ENCODE data around the gene USP11.

USP11 gene

DNA sequence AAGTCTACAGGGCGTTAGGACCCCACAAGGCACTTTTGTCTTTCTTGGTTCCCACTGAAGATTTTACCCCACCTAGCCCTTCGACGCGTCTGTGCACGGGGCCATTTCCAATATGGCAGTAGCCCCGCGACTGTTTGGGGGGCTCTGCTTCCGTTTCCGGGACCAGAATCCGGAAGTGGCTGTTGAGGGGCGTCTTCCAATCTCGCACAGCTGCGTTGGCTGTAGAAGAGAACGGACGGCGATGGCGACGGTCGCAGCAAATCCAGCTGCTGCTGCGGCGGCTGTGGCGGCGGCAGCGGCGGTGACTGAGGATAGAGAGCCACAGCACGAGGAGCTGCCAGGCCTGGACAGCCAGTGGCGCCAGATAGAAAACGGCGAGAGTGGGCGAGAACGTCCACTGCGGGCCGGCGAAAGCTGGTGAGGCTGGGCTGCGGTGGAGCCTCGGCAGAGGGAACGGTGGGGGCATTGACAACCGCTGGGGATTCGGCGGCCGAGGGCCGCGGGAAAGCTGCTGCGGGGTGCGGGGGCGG, at the start of gene USP11:
USP11 (plus strand) TSS at position 207 of the 530 bp plus-strand sequence; CDS start at position 242, 35 bp downstream.
- peak; percentile 46 for DNase-seq (ENCODE audit: insufficient read length, low spot score)
- no peak for FAIRE-seq

- FAIRE-seq (no peak), DNase-seq (ENCODE audit: insufficient read length, low spot score) (no peak)
These were observed 48.3 kb upstream of the USP11 start for GRCh38 chrX:47184486-47184885.

DNA sequence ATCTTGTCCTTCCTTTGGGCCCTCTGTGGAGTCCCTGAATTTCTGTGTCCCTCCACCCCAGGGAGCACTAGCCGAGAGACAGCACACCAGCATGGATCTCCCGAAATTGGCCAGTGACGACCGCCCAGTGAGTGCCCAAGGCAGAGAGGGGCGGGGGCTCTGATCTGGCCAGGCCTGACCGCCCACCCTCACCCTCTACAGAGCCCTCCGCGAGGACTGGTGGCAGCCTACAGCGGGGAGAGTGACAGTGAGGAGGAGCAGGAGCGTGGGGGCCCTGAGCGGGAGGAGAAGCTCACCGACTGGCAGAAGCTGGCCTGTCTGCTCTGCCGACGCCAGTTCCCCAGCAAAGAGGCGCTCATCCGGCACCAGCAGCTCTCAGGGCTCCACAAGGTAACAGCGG, 47.6 kb upstream of the USP11 start:
- no peak for FAIRE-seq
- DNase-seq (ENCODE audit: insufficient read length, low spot score), result no peak

DNA sequence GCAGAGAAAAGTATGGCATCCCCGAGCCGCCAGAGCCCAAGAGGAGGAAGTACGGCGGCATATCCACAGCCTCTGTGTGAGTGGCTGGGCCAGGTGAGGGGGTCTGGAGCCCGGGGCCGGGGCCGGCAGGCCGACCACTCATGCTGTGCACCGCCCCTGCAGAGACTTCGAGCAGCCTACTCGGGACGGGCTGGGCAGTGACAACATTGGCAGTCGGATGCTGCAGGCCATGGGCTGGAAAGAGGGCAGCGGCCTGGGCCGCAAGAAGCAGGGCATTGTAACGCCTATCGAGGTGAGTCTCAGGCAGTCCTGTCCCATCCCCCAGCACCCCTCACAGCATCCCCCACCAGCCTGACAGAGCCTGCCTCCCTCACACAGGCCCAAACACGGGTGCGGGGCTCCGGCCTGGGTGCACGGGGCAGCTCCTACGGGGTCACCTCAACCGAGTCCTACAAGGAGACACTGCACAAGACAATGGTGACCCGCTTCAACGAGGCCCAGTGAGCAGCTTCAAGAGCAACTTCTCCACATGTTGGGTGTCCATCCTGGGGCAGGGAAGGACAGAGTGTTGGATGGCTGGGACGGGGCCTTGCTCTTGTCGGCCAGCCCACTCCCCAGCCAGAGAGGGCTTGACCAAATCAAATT, 46.6 kb upstream of the USP11 start:
- FAIRE-seq, result no peak
- no peak for DNase-seq (ENCODE audit: insufficient read length, low spot score)

GRCh38 chrX:47187106-47187677, 45.6 kb upstream of the USP11 start:
- FAIRE-seq, result no peak
- DNase-seq (ENCODE audit: insufficient read length, low spot score), result no peak

- DNase-seq (ENCODE audit: insufficient read length, low spot score), result no peak
- FAIRE-seq, result no peak
These were observed 42.9 kb upstream of the USP11 start for GRCh38 chrX:47189906-47190305.

GRCh38 chrX:47190445-47191269, 42.2 kb upstream of the USP11 start:
- FAIRE-seq (peak; percentile 74), DNase-seq (ENCODE audit: insufficient read length, low spot score) (peak; percentile 85)

GRCh38 chrX:47191331-47191730, 41.5 kb upstream of the USP11 start:
- FAIRE-seq, result no peak
- DNase-seq (ENCODE audit: insufficient read length, low spot score), result no peak

DNA sequence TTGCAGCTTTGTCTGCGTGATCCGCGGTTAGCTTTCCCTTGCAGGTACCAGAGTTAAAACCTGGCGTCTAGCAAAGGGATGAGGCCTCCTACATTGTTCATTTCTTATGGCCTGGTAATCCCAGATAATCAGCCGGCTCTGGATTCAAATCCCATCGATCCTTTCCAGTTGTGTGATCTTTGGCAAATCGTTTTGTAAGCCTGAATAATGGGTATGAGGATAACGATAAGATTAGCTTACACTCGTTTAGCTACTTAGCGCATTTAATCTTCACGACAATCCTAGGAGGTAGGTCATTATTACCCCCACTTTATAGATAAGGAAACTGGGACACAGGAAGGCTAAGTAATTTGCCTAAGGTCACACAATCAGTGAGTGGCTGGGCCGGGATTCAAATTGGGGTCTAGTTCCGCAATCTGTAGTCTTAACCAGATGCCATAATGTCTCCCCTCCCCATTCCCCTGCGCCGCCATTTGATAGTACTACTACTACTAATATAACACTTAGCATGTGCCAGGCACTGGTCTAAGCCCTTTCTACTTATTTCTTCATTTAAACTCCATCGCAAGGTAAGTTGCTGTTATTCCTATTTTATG, 40.9 kb upstream of the USP11 start:
- DNase-seq (ENCODE audit: insufficient read length, low spot score) (no peak), FAIRE-seq (no peak)

- DNase-seq (ENCODE audit: insufficient read length, low spot score), result peak; percentile 65
- FAIRE-seq, result peak; percentile 91
These were observed 39.2 kb upstream of the USP11 start, which contains the start of gene UBA1 for GRCh38 chrX:47193475-47194193. Gene UBA1, plus strand, starts transcription at chrX:47193829. Its CDS starts 4,974 bp downstream, at chrX:47198803.

- FAIRE-seq (no peak), DNase-seq (ENCODE audit: insufficient read length, low spot score) (no peak)
These were observed 38.5 kb upstream of the USP11 start for GRCh38 chrX:47194194-47194787.

DNA sequence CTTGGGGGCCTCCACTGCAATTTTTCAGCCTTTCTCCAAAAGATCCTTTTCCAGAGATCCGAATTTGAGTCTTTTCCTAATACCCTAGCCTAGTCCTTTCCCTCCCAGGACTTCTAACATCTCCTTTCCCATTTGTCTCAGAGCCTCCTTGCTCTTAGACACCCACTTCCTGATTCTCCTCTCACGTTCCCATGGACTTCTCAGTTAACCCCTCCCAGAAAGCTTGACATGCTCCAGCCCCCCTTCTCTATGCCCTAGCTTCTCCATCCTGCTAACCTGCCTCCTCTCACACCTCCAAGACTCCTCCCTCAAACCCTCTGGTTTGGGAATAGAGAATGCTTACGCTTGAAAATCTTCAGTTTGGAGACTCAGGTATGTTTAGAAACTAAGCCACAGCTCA, 36.7 kb upstream of the USP11 start:
- DNase-seq (ENCODE audit: insufficient read length, low spot score) (no peak), FAIRE-seq (no peak)

- FAIRE-seq, result no peak
- DNase-seq (ENCODE audit: insufficient read length, low spot score), result no peak
These were observed 35.3 kb upstream of the USP11 start for GRCh38 chrX:47197526-47197925.

GRCh38 chrX:47198026-47198686, 34.7 kb upstream of the USP11 start:
- no peak for FAIRE-seq
- DNase-seq (ENCODE audit: insufficient read length, low spot score), result no peak

- no peak for DNase-seq (ENCODE audit: insufficient read length, low spot score)
- no peak for FAIRE-seq
These were observed 34.1 kb upstream of the USP11 start for GRCh38 chrX:47198687-47199080.

- no peak for FAIRE-seq
- DNase-seq (ENCODE audit: insufficient read length, low spot score), result no peak
These were observed 33.5 kb upstream of the USP11 start for GRCh38 chrX:47199286-47199685.

DNA sequence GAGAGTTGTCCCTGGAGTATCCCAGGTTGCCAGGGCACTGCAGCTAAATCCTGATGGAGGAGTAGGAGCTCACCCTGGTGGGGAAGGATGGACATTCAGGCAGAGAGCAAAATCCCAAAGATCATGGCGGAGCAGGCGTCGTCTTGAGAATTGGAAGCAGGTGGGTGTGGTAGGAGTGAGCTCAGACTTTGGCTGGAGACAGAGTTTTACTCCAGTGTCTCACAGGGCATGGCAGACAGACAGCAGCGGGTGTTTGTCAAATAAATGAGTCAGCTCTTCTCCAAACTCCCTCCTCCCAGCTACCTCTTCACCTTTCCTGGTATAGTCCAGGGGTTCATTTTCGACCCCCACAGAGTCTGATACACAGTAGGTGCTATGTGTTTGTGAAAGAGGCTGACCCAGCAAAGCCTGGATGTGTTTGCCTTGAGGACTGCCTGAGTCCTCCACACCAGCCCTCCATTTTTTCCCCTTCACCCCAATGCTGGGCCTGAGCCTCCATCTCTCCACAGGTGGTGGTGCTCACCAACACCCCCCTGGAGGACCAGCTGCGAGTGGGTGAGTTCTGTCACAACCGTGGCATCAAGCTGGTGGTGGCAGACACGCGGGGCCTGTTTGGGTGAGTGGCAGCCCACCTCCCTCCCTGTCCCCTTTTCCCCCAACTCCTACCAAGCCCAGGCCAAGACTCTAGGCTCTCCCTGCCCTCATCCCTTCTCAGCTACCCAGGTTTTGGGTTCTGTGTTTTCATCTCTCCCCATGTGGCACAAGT, 32.2 kb upstream of the USP11 start:
- no peak for FAIRE-seq

DNA sequence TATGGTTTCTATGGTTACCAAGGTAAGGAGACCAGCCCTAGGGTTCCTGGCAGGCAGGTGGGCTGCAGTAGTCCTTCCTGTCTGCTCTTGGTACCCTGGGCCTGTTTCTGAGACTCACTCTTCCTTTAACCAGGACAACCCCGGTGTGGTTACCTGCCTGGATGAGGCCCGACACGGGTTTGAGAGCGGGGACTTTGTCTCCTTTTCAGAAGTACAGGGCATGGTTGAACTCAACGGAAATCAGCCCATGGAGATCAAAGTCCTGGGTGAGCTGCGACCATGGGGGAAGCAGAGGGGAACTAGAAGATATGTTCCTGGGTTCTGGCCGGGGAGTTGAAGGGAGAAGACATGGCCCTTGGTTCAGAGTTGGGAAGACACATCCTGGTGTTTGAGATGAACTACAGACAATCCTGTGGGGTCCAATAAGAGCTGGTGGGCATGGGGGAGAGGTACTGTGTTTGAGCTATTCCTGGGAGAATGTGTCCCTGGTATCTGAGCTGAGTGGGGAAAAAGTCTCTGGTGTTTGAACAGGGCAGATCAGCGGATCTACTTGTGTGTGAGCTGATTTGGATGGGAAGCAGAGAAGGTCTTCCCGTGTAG, 31.4 kb upstream of the USP11 start:
- DNase-seq (ENCODE audit: insufficient read length, low spot score), result no peak
- FAIRE-seq, result no peak

More for the DNA sequence above, 32.2 kb upstream of the USP11 start:
- DNase-seq (ENCODE audit: insufficient read length, low spot score), result no peak

Measured in HTR-8/SVneo (cell line).